H9 (cell line): ENCODE data around the gene ZRANB1. TPM values are rescaled to one million over a fixed set of nuclear protein-coding genes. Genes with fewer than 3 reads are reported as not detected.
A peak's percentile ranks its signal among the peaks of the same experiment; 100 is the strongest.

Experiments used
- DNase-seq: peaks from one replicate; pipeline ENCODE4 v3.0.0-alpha.2; 2017
- H2AFZ ChIP-seq: one replicate; pipeline ENCODE4 v1.6.1; 2013; ENCODE audit warnings: mild to moderate bottlenecking, low read length, control low read depth, moderate library complexity
- H2AK5ac ChIP-seq: 2 replicates; pipeline ENCODE4 v1.6.1; 2013; ENCODE audit warnings: low read length, control low read depth, mixed read lengths; ENCODE audit not compliant: insufficient read length
- H2BK120ac ChIP-seq: one replicate; pipeline ENCODE4 v1.6.1; 2013; ENCODE audit warnings: low read depth, mild to moderate bottlenecking, low read length, control low read depth, inconsistent platforms; ENCODE audit not compliant: poor library complexity, severe bottlenecking
- H2BK12ac ChIP-seq: 2 replicates; pipeline ENCODE4 v1.6.1; 2013; ENCODE audit warnings: low read length, control low read depth, mixed read lengths, low read depth; ENCODE audit not compliant: insufficient read length
- H2BK15ac ChIP-seq: 2 replicates; pipeline ENCODE4 v1.6.1; 2013; ENCODE audit warnings: low read depth, low read length, control low read depth
- H2BK20ac ChIP-seq: one replicate; pipeline ENCODE4 v1.6.1; 2013; ENCODE audit warnings: low read depth, mild to moderate bottlenecking, low read length, control low read depth, inconsistent platforms; ENCODE audit not compliant: poor library complexity, severe bottlenecking
- H2BK5ac ChIP-seq: 2 replicates; pipeline ENCODE4 v1.6.1; 2013; ENCODE audit warnings: low read length, control low read depth, mixed read lengths; ENCODE audit not compliant: insufficient read length
- H3K14ac ChIP-seq: 2 replicates; pipeline ENCODE4 v1.6.1; 2013; ENCODE audit warnings: low read length, control low read depth; ENCODE audit not compliant: insufficient read depth
- H3K18ac ChIP-seq: 2 replicates; pipeline ENCODE4 v1.6.1; 2013; ENCODE audit warnings: low read depth, mild to moderate bottlenecking, mixed read lengths, low read length, control low read depth; ENCODE audit not compliant: insufficient read length
- H3K23ac ChIP-seq: 2 replicates; pipeline ENCODE4 v1.6.1; 2013; ENCODE audit warnings: low read length, control low read depth, mixed read lengths, low read depth; ENCODE audit not compliant: insufficient read length
- H3K23me2 ChIP-seq: 2 replicates; pipeline ENCODE4 v1.6.1; 2013; ENCODE audit warnings: low read depth, mild to moderate bottlenecking, mixed read lengths, low read length, control low read depth; ENCODE audit not compliant: insufficient read length, poor library complexity, severe bottlenecking
- H3K27ac ChIP-seq: 2 replicates; pipeline ENCODE4 v1.5.1; 2013; ENCODE audit warnings: low read length, control low read depth, mixed read lengths, low read depth; ENCODE audit not compliant: insufficient read length
- H3K27me3 ChIP-seq: 2 replicates; pipeline ENCODE4 v1.6.1; 2013; ENCODE audit warnings: low read length, control low read depth, inconsistent platforms; ENCODE audit not compliant: insufficient read depth
- H3K4ac ChIP-seq: 2 replicates; pipeline ENCODE4 v1.6.1; 2013; ENCODE audit warnings: low read depth, mild to moderate bottlenecking, control low read depth, inconsistent platforms, low read length, moderate library complexity
- H3K4me1 ChIP-seq: 2 replicates; pipeline ENCODE4 v1.6.1; 2013; ENCODE audit warnings: low read length, control low read depth, inconsistent platforms; ENCODE audit not compliant: insufficient read depth
- H3K4me2 ChIP-seq: 2 replicates; pipeline ENCODE4 v1.6.1; 2013; ENCODE audit warnings: low read length, control low read depth, mixed read lengths; ENCODE audit not compliant: insufficient read length, insufficient read depth
- H3K56ac ChIP-seq: 2 replicates; pipeline ENCODE4 v1.6.1; 2013; ENCODE audit warnings: low read depth, mild to moderate bottlenecking, mixed read lengths, low read length, control low read depth; ENCODE audit not compliant: insufficient read length
- H3K79me1 ChIP-seq: 2 replicates; pipeline ENCODE4 v1.6.1; 2013; ENCODE audit warnings: low read depth, mild to moderate bottlenecking, moderate library complexity, low read length, control low read depth, inconsistent platforms; ENCODE audit not compliant: insufficient read depth, poor library complexity, severe bottlenecking
- H3K79me2 ChIP-seq: 2 replicates; pipeline ENCODE4 v1.6.1; 2013; ENCODE audit warnings: low read length, control low read depth, inconsistent platforms; ENCODE audit not compliant: insufficient read depth
- H3K9ac ChIP-seq: 2 replicates; pipeline ENCODE4 v1.6.1; 2013; ENCODE audit warnings: low read length, control low read depth, mixed read lengths; ENCODE audit not compliant: insufficient read length; ENCODE audit errors: extremely low read depth
- H3K9me3 ChIP-seq: one replicate; pipeline ENCODE4 v1.6.1; 2013; ENCODE audit warnings: low read depth, low read length, inconsistent platforms; ENCODE audit not compliant: control insufficient read depth
- H3T11ph ChIP-seq: one replicate; pipeline ENCODE4 v1.6.1; 2013; ENCODE audit warnings: mild to moderate bottlenecking, low read length, control low read depth, inconsistent platforms
- H4K20me1 ChIP-seq: one replicate; pipeline ENCODE4 v1.6.1; 2013; ENCODE audit not compliant: control insufficient read depth, insufficient read length, insufficient read depth
- H4K5ac ChIP-seq: 2 replicates; pipeline ENCODE4 v1.6.1; 2013; ENCODE audit warnings: low read depth, mild to moderate bottlenecking, mixed read lengths, low read length, control low read depth; ENCODE audit not compliant: insufficient read length
- H4K8ac ChIP-seq: replicated peaks from 2 replicates; pipeline ENCODE4 v1.6.1; 2013; ENCODE audit warnings: low read length, control low read depth, mixed read lengths, low read depth; ENCODE audit not compliant: insufficient read length
- H4K91ac ChIP-seq: 2 replicates; pipeline ENCODE4 v1.6.1; 2013; ENCODE audit warnings: low read depth, mild to moderate bottlenecking, moderate library complexity, mixed read lengths, low read length, control low read depth; ENCODE audit not compliant: insufficient read length
- H3K27ac Mint-ChIP-seq, 3 experiments: 2 replicates in 2 of 3; 3 replicates in 1 of 3; pipeline ENCODE4 v1.8.0; 2020 to 2021; ENCODE audit warnings: mixed read lengths in 3 of 3, mild to moderate bottlenecking in 1 of 3, moderate library complexity in 1 of 3
- H3K27me3 Mint-ChIP-seq: 2 replicates; pipeline ENCODE4 v1.8.0; 2021; ENCODE audit warnings: low read depth, mild to moderate bottlenecking, moderate library complexity, mixed read lengths
- H3K36me3 Mint-ChIP-seq, 3 experiments: 2 replicates in 2 of 3; 3 replicates in 1 of 3; pipeline ENCODE4 v1.8.0; 2020 to 2021; ENCODE audit warnings: low read depth in 3 of 3, mixed read lengths in 3 of 3; ENCODE audit not compliant: insufficient read depth in 1 of 3
- H3K4me1 Mint-ChIP-seq, 2 experiments: 2 replicates each; pipeline ENCODE4 v1.8.0; 2020; ENCODE audit warnings: mixed read lengths in 2 of 2
- H3K4me3 Mint-ChIP-seq, 2 experiments: 2 replicates in 1 of 2; 3 replicates in 1 of 2; pipeline ENCODE4 v1.8.0; 2020 to 2021; ENCODE audit warnings: mild to moderate bottlenecking in 2 of 2, mixed read lengths in 2 of 2, moderate library complexity in 1 of 2
- H3K9me3 Mint-ChIP-seq, 2 experiments: 2 replicates in 1 of 2; 3 replicates in 1 of 2; pipeline ENCODE4 v1.8.0; 2020; ENCODE audit warnings: mild to moderate bottlenecking in 2 of 2, mixed read lengths in 2 of 2, moderate library complexity in 1 of 2
- CTCF ChIP-seq: fragments of 200-600 bp; sonication (generic); conservative IDR thresholded peaks from 3 replicates; pipeline ENCODE4 v1.8.0; 2021; ENCODE audit warnings: antibody characterized with exemption, mild to moderate bottlenecking
- WGBS: extraction: QIAGEN DNeasy Blood & Tissue Kit; methylation state at CpG from one replicate; pipeline ENCODE4 v1.1.7; 2013; ENCODE audit warnings: missing lambda C conversion rate, low lambda C conversion rate, mixed read lengths; ENCODE audit not compliant: insufficient read length; ENCODE audit errors: extremely low coverage; 5-methylcytosine and 5-hydroxymethylcytosine counted together
- total RNA-seq: library from RNA; stranded (reverse); gene quantifications from 2 replicates; pipeline ENCODE4 v1.2.1, GENCODE V29; 2021

ZRANB1 gene
- total RNA-seq, 1 experiment from 2014 or later: 17.4 TPM

GRCh38 chr10:125001313-125002046 lies 59.6 kb downstream of the ZRANB1 start:
- H2AFZ ChIP-seq: no peak overlapping the region
- H3K14ac ChIP-seq: no peak overlapping the region
- no peaks in the 10 kb centered on the region for H3K4me1 ChIP-seq
- no peak overlapping the region for H3K4me2 ChIP-seq
- no peak overlapping the region for H3K18ac ChIP-seq
- no peak for TF ChIP-seq CTCF
- H4K5ac ChIP-seq: no peak overlapping the region
- Mint-ChIP-seq H3K27me3 (peaks cover 2% of the 10 kb centered on the region; the same call in 1 of the 2 replicates), H3K27ac (peak overlapping the region; percentile 48 to 88 (median 86); a peak in 3 of 7 replicates), H3K4me3 (no peak overlapping the region), H3K9me3 (no peaks in the 10 kb centered on the region), H3K36me3 (peaks cover 47 to 88% (median 74%) of the 10 kb centered on the region in 3 experiments), H3K4me1 (peaks cover 0 to 6% of the 10 kb centered on the region in 2 experiments; a peak in 1 of 4 replicates)
- no peak overlapping the region for H3K56ac ChIP-seq
- H3K79me2 ChIP-seq: peaks cover 8% of the 10 kb centered on the region; the same call in 1 of the 2 replicates
- H4K20me1 ChIP-seq: no peaks in the 10 kb centered on the region
- no peak overlapping the region for H3K9ac ChIP-seq
- no peak overlapping the region for H3T11ph ChIP-seq
- H2BK12ac ChIP-seq: no peak overlapping the region
- no peak overlapping the region for H2BK120ac ChIP-seq
- no peaks in the 10 kb centered on the region for H3K23me2 ChIP-seq
- WGBS: no CpG with 5 or more reads among the region's 21 CpGs
- no peak overlapping the region for H2BK20ac ChIP-seq
- no peak overlapping the region for H4K91ac ChIP-seq
- DNase-seq: no peak
- H2BK15ac ChIP-seq: no peak overlapping the region
- no peak overlapping the region for H3K27ac ChIP-seq
- H3K4ac ChIP-seq: no peak overlapping the region
- H3K9me3 ChIP-seq: no peaks in the 10 kb centered on the region
- no peak overlapping the region for H2BK5ac ChIP-seq
- H3K79me1 ChIP-seq: peaks cover 5% of the 10 kb centered on the region
- H3K27me3 ChIP-seq: no peaks in the 10 kb centered on the region
- H4K8ac ChIP-seq: no peak overlapping the region
- no peak overlapping the region for H2AK5ac ChIP-seq
- H3K23ac ChIP-seq: no peak overlapping the region
